GM23338 (cell line): Measurements from ENCODE around the gene CDH18. TPM values are rescaled to one million over a fixed set of nuclear protein-coding genes. Genes with fewer than 3 reads are reported as not detected.

Experiments
- ATAC-seq: fragments of 200-7000 bp; cut with Tn5 transposase; 3 replicates; pipeline ENCODE4 v1.9.1; 2020
- DNase-seq: peaks from one replicate; pipeline ENCODE4 v3.0.0-alpha.2; 2015; ENCODE audit warnings: low spot score
- H2AFZ ChIP-seq: fragments of 200-600 bp; sonication (generic); 2 replicates; pipeline ENCODE4 v1.8.0; 2016; ENCODE audit warnings: antibody characterized with exemption, mild to moderate bottlenecking, moderate library complexity
- H3F3A ChIP-seq: fragments of 200-600 bp; sonication (generic); replicated peaks from 2 replicates; pipeline ENCODE4 v1.8.0; 2017; ENCODE audit warnings: antibody characterized with exemption, mixed run types, low read depth
- H3K27ac ChIP-seq: fragments of 200-600 bp; sonication (generic); 2 replicates; pipeline ENCODE4 v1.6.1; 2016; ENCODE audit warnings: low read depth
- H3K27me3 ChIP-seq: fragments of 200-600 bp; sonication (generic); 2 replicates; pipeline ENCODE4 v1.8.0; 2016; ENCODE audit warnings: mild to moderate bottlenecking, mixed run types, moderate library complexity; ENCODE audit not compliant: insufficient read depth
- H3K36me3 ChIP-seq: fragments of 200-600 bp; sonication (generic); 2 replicates; pipeline ENCODE4 v1.8.0; 2016; ENCODE audit warnings: mild to moderate bottlenecking; ENCODE audit not compliant: insufficient read depth
- H3K4me1 ChIP-seq: fragments of 200-600 bp; sonication (generic); 2 replicates; pipeline ENCODE4 v1.8.0; 2016; ENCODE audit warnings: mild to moderate bottlenecking, moderate library complexity; ENCODE audit not compliant: insufficient read depth
- H3K4me2 ChIP-seq: fragments of 200-600 bp; sonication (generic); 2 replicates; pipeline ENCODE4 v1.7.1; 2017; ENCODE audit warnings: mixed run types
- H3K4me3 ChIP-seq: fragments of 200-600 bp; sonication (generic); 2 replicates; pipeline ENCODE4 v1.6.1; 2016; ENCODE audit warnings: mixed run types
- H3K79me2 ChIP-seq: fragments of 200-600 bp; sonication (generic); replicated peaks from 2 replicates; pipeline ENCODE4 v1.8.0; 2017; ENCODE audit warnings: mild to moderate bottlenecking; ENCODE audit not compliant: insufficient read depth
- H3K9me2 ChIP-seq: fragments of 200-600 bp; sonication (generic); 2 replicates; pipeline ENCODE4 v1.8.0; 2017; ENCODE audit not compliant: insufficient read depth
- H4K20me1 ChIP-seq: fragments of 200-600 bp; sonication (generic); replicated peaks from 2 replicates; pipeline ENCODE4 v1.8.0; 2017; ENCODE audit warnings: mild to moderate bottlenecking; ENCODE audit not compliant: insufficient read depth
- H3K27ac Mint-ChIP-seq: 2 replicates; pipeline ENCODE4 v1.8.0; 2020; ENCODE audit warnings: inconsistent platforms, mild to moderate bottlenecking, moderate library complexity, mixed read lengths
- H3K27me3 Mint-ChIP-seq: 3 replicates; pipeline ENCODE4 v1.8.0; 2022; ENCODE audit warnings: low read depth, mild to moderate bottlenecking, moderate library complexity, mixed read lengths, inconsistent platforms; ENCODE audit not compliant: insufficient read depth, poor library complexity
- H3K36me3 Mint-ChIP-seq: 3 replicates; pipeline ENCODE4 v1.8.0; 2021; ENCODE audit warnings: low read depth, mild to moderate bottlenecking, inconsistent platforms, moderate library complexity, mixed read lengths
- H3K4me1 Mint-ChIP-seq: 3 replicates; pipeline ENCODE4 v1.8.0; 2020; ENCODE audit warnings: mild to moderate bottlenecking, inconsistent platforms, mixed read lengths
- H3K4me3 Mint-ChIP-seq: 3 replicates; pipeline ENCODE4 v1.8.0; 2021; ENCODE audit warnings: moderate library complexity, mild to moderate bottlenecking, inconsistent platforms, mixed read lengths
- H3K9me3 Mint-ChIP-seq: 3 replicates; pipeline ENCODE4 v1.8.0; 2020; ENCODE audit warnings: moderate library complexity, mild to moderate bottlenecking, inconsistent platforms, mixed read lengths
- CREB1 ChIP-seq: fragments of 250-450 bp; sonication (Bioruptor Pico); IDR thresholded peaks from 2 replicates; pipeline ENCODE4 v1.5.0; 2020; ENCODE audit warnings: low read depth, mild to moderate bottlenecking, moderate library complexity
- EZH2 ChIP-seq: fragments of 200-600 bp; sonication (generic); IDR thresholded peaks from one replicate; pipeline ENCODE4 v1.8.0; 2017; ENCODE audit warnings: antibody characterized with exemption, mild to moderate bottlenecking, low read depth; ENCODE audit not compliant: unreplicated experiment
- EZH2phosphoT487 ChIP-seq: fragments of 200-600 bp; sonication (generic); IDR thresholded peaks from one replicate; pipeline ENCODE4 v1.8.1; 2018; ENCODE audit warnings: antibody characterized with exemption; ENCODE audit not compliant: unreplicated experiment
- JUNB ChIP-seq: IDR thresholded peaks from one replicate; pipeline ENCODE4 v1.6.1; 2016; ENCODE audit warnings: antibody characterized with exemption; ENCODE audit not compliant: unreplicated experiment
- NANOG ChIP-seq: IDR thresholded peaks from 2 replicates; pipeline ENCODE4 v1.6.1; 2016; ENCODE audit warnings: antibody characterized with exemption, borderline replicate concordance
- POLR2AphosphoS5 ChIP-seq: IDR thresholded peaks from 2 replicates; pipeline ENCODE4 v1.6.1; 2016; ENCODE audit warnings: antibody characterized with exemption, low read depth
- STAT1 ChIP-seq: IDR thresholded peaks from one replicate; pipeline ENCODE4 v1.6.1; 2016; ENCODE audit warnings: antibody characterized with exemption; ENCODE audit not compliant: unreplicated experiment
- ZNF114 ChIP-seq: fragments of 250-450 bp; sonication (Bioruptor Pico); IDR thresholded peaks from 2 replicates; pipeline ENCODE4 v1.5.0; 2020; ENCODE audit warnings: mild to moderate bottlenecking, moderate library complexity
- ZNF331 ChIP-seq: fragments of 250-450 bp; sonication (Bioruptor Pico); IDR thresholded peaks from 2 replicates; pipeline ENCODE4 v1.5.0; 2020; ENCODE audit warnings: low read depth, mild to moderate bottlenecking, moderate library complexity
- polyA plus RNA-seq: library from polyadenylated mRNA; unstranded; fragments of >200 nt; fragmentation: Nextera tagmentation; extraction: Ambion mirVana; gene quantifications from 2 replicates; pipeline ENCODE4 v1.2.1, GENCODE V29; 2016
- total RNA-seq: library from RNA; depleted of rRNA; stranded (reverse); fragments of >200 nt; shearing (Covaris generic); gene quantifications from 2 replicates; pipeline ENCODE4 v1.2.3, GENCODE V29; 2014
- TF ChIP-seq, protein P1 (sequence below): fragments of 250-450 bp; sonication (Bioruptor Pico); IDR thresholded peaks from 2 replicates; pipeline ENCODE4 v1.5.0; 2020; ENCODE audit warnings: mild to moderate bottlenecking, moderate library complexity
- TF ChIP-seq, protein P2 (sequence below): IDR thresholded peaks from one replicate; pipeline ENCODE4 v1.6.1; 2018; ENCODE audit warnings: antibody characterized with exemption; ENCODE audit not compliant: unreplicated experiment
- TF ChIP-seq, protein P3 (sequence below): IDR thresholded peaks from 2 replicates; pipeline ENCODE4 v1.6.1; 2016; ENCODE audit warnings: antibody characterized with exemption
- TF ChIP-seq, protein P4 (sequence below), 2 experiments: fragments of 200-600 bp in 1 of 2; sonication (generic) in 1 of 2; conservative IDR thresholded peaks; 2 replicates each; pipeline versions ENCODE4 v1.5.1 to v1.6.1; 2016 to 2017; ENCODE audit warnings: antibody characterized with exemption in 2 of 2, low read depth in 2 of 2, mild to moderate bottlenecking in 2 of 2, moderate library complexity in 1 of 2

CDH18 gene
- total and polyA plus RNA-seq, 2 experiments from 2014 or later: 1.3 TPM; not detected in 1

DNA sequence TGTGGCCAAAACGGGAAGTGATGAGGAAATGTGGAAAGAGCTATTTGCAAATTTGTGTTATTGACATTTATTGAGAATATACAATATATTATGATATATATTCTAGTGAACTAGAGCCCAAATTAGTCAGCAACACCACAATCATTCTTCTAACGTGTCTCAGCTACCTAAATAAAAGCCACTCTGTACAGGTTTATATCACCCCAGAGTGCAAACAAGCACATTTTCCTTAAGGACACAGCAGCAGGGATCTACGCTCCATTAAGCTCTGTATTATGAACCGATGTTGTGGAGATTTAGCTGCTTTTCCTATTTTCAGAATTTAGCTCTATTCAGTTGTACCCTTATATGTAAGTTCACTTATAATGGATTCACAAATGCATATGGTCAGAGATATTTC, 77.9 kb downstream of the CDH18 start:
- no peaks in the 10 kb centered on the region for H3K36me3 ChIP-seq
- no peaks in the 10 kb centered on the region for H3K9me2 ChIP-seq
- no peaks in the 10 kb centered on the region for H3K79me2 ChIP-seq
- no peak overlapping the region for H3K27ac Mint-ChIP-seq
- no peak overlapping the region for H3K4me2 ChIP-seq
- no peaks in the 10 kb centered on the region for H3K36me3 Mint-ChIP-seq
- H4K20me1 ChIP-seq: no peaks in the 10 kb centered on the region
- no peak for DNase-seq
- no peak for ATAC-seq
- H3F3A ChIP-seq: no peaks in the 10 kb centered on the region
- no peaks in the 10 kb centered on the region for H3K9me3 Mint-ChIP-seq
- no peaks in the 10 kb centered on the region for H3K27me3 ChIP-seq
- H3K4me1 ChIP-seq: peaks cover 28% of the 10 kb centered on the region
- no peak overlapping the region for H3K4me3 ChIP-seq
- H3K27me3 Mint-ChIP-seq: peaks cover 1% of the 10 kb centered on the region
- no peak overlapping the region for H2AFZ ChIP-seq
- H3K27ac ChIP-seq: no peak overlapping the region
- TF ChIP-seq POLR2AphosphoS5: no peak
- no peak for TF ChIP-seq JUNB
- TF ChIP-seq, protein P1, sequence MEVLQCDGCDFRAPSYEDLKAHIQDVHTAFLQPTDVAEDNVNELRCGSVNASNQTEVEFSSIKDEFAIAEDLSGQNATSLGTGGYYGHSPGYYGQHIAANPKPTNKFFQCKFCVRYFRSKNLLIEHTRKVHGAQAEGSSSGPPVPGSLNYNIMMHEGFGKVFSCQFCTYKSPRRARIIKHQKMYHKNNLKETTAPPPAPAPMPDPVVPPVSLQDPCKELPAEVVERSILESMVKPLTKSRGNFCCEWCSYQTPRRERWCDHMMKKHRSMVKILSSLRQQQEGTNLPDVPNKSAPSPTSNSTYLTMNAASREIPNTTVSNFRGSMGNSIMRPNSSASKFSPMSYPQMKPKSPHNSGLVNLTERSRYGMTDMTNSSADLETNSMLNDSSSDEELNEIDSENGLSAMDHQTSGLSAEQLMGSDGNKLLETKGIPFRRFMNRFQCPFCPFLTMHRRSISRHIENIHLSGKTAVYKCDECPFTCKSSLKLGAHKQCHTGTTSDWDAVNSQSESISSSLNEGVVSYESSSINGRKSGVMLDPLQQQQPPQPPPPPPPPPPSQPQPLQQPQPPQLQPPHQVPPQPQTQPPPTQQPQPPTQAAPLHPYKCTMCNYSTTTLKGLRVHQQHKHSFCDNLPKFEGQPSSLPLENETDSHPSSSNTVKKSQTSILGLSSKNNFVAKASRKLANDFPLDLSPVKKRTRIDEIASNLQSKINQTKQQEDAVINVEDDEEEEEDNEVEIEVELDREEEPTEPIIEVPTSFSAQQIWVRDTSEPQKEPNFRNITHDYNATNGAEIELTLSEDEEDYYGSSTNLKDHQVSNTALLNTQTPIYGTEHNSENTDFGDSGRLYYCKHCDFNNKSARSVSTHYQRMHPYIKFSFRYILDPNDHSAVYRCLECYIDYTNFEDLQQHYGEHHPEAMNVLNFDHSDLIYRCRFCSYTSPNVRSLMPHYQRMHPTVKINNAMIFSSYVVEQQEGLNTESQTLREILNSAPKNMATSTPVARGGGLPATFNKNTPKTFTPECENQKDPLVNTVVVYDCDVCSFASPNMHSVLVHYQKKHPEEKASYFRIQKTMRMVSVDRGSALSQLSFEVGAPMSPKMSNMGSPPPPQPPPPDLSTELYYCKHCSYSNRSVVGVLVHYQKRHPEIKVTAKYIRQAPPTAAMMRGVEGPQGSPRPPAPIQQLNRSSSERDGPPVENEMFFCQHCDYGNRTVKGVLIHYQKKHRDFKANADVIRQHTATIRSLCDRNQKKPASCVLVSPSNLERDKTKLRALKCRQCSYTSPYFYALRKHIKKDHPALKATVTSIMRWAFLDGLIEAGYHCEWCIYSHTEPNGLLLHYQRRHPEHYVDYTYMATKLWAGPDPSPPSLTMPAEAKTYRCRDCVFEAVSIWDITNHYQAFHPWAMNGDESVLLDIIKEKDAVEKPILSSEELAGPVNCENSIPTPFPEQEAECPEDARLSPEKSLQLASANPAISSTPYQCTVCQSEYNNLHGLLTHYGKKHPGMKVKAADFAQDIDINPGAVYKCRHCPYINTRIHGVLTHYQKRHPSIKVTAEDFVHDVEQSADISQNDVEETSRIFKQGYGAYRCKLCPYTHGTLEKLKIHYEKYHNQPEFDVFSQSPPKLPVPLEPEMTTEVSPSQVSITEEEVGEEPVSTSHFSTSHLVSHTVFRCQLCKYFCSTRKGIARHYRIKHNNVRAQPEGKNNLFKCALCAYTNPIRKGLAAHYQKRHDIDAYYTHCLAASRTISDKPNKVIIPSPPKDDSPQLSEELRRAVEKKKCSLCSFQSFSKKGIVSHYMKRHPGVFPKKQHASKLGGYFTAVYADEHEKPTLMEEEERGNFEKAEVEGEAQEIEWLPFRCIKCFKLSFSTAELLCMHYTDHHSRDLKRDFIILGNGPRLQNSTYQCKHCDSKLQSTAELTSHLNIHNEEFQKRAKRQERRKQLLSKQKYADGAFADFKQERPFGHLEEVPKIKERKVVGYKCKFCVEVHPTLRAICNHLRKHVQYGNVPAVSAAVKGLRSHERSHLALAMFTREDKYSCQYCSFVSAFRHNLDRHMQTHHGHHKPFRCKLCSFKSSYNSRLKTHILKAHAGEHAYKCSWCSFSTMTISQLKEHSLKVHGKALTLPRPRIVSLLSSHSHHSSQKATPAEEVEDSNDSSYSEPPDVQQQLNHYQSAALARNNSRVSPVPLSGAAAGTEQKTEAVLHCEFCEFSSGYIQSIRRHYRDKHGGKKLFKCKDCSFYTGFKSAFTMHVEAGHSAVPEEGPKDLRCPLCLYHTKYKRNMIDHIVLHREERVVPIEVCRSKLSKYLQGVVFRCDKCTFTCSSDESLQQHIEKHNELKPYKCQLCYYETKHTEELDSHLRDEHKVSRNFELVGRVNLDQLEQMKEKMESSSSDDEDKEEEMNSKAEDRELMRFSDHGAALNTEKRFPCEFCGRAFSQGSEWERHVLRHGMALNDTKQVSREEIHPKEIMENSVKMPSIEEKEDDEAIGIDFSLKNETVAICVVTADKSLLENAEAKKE: no peak
- TF ChIP-seq EZH2: no peak
- TF ChIP-seq ZNF331 (CRISPR knock-in tag): no peak
- TF ChIP-seq, protein P2, sequence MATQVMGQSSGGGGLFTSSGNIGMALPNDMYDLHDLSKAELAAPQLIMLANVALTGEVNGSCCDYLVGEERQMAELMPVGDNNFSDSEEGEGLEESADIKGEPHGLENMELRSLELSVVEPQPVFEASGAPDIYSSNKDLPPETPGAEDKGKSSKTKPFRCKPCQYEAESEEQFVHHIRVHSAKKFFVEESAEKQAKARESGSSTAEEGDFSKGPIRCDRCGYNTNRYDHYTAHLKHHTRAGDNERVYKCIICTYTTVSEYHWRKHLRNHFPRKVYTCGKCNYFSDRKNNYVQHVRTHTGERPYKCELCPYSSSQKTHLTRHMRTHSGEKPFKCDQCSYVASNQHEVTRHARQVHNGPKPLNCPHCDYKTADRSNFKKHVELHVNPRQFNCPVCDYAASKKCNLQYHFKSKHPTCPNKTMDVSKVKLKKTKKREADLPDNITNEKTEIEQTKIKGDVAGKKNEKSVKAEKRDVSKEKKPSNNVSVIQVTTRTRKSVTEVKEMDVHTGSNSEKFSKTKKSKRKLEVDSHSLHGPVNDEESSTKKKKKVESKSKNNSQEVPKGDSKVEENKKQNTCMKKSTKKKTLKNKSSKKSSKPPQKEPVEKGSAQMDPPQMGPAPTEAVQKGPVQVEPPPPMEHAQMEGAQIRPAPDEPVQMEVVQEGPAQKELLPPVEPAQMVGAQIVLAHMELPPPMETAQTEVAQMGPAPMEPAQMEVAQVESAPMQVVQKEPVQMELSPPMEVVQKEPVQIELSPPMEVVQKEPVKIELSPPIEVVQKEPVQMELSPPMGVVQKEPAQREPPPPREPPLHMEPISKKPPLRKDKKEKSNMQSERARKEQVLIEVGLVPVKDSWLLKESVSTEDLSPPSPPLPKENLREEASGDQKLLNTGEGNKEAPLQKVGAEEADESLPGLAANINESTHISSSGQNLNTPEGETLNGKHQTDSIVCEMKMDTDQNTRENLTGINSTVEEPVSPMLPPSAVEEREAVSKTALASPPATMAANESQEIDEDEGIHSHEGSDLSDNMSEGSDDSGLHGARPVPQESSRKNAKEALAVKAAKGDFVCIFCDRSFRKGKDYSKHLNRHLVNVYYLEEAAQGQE: no peak
- TF ChIP-seq EZH2phosphoT487: no peak
- no peak for TF ChIP-seq CREB1 (CRISPR knock-in tag)
- TF ChIP-seq, protein P3, sequence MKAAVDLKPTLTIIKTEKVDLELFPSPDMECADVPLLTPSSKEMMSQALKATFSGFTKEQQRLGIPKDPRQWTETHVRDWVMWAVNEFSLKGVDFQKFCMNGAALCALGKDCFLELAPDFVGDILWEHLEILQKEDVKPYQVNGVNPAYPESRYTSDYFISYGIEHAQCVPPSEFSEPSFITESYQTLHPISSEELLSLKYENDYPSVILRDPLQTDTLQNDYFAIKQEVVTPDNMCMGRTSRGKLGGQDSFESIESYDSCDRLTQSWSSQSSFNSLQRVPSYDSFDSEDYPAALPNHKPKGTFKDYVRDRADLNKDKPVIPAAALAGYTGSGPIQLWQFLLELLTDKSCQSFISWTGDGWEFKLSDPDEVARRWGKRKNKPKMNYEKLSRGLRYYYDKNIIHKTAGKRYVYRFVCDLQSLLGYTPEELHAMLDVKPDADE: no peak
- no peak for TF ChIP-seq ZNF114 (CRISPR knock-in tag)
- no peak for TF ChIP-seq NANOG
- TF ChIP-seq STAT1: no peak
- TF ChIP-seq, protein P4, sequence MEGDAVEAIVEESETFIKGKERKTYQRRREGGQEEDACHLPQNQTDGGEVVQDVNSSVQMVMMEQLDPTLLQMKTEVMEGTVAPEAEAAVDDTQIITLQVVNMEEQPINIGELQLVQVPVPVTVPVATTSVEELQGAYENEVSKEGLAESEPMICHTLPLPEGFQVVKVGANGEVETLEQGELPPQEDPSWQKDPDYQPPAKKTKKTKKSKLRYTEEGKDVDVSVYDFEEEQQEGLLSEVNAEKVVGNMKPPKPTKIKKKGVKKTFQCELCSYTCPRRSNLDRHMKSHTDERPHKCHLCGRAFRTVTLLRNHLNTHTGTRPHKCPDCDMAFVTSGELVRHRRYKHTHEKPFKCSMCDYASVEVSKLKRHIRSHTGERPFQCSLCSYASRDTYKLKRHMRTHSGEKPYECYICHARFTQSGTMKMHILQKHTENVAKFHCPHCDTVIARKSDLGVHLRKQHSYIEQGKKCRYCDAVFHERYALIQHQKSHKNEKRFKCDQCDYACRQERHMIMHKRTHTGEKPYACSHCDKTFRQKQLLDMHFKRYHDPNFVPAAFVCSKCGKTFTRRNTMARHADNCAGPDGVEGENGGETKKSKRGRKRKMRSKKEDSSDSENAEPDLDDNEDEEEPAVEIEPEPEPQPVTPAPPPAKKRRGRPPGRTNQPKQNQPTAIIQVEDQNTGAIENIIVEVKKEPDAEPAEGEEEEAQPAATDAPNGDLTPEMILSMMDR (conservative IDR thresholded peaks at IDR 0.05; ENCODE audit: low read depth in 2 of 2): no peak
- peaks cover 33% of the 10 kb centered on the region for H3K4me1 Mint-ChIP-seq
- H3K4me3 Mint-ChIP-seq: no peak overlapping the region
